Astrocyte (in vitro differentiated cells and primary cell): ENCODE results near the gene DPY30.

Experiments used
- EZH2 ChIP-seq: IDR thresholded peaks from 2 replicates; pipeline ENCODE4 v1.6.1; 2012; ENCODE audit warnings: mild to moderate bottlenecking, low read length, inconsistent platforms; ENCODE audit not compliant: insufficient read depth
- TF ChIP-seq, protein P1 (sequence below): IDR thresholded peaks from 2 replicates; pipeline ENCODE4 v1.5.1; 2011; ENCODE audit warnings: low read depth, mild to moderate bottlenecking, inconsistent platforms, low read length, moderate library complexity; ENCODE audit not compliant: insufficient read depth

DNA sequence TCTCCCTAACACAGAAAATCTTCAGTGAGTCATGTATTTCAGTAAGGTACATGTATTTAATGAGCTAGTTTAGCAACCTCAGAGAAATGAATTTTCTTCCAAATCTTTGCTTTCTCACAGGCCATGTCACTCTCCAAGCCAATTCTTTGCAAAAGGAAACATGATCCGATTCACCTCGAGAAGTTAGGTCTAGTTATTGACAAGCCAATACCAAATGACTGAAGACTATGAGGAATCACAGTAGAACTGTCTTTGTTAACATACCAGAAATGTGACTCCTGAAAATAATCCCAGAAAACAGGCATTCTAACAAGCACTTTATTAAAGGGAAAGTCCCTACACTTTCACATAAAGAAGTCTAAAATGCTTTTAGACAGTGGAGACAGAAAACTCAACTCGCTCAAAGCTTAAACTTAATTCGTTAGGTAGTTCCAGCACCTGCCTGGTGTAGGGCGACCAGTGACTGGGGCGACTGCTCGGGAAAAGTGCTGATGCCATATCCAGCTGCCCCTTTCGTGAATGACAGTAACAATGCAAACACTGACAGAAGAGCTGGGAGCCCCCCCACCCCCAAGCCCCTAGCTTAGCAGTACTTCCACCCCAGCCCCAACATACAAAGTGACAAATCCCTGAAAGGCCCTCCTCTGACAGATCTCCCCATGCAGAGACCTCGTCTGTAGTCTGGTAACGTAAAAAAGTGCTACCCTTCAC is 30.6 kb downstream of the DPY30 start:
- TF ChIP-seq, protein P1, sequence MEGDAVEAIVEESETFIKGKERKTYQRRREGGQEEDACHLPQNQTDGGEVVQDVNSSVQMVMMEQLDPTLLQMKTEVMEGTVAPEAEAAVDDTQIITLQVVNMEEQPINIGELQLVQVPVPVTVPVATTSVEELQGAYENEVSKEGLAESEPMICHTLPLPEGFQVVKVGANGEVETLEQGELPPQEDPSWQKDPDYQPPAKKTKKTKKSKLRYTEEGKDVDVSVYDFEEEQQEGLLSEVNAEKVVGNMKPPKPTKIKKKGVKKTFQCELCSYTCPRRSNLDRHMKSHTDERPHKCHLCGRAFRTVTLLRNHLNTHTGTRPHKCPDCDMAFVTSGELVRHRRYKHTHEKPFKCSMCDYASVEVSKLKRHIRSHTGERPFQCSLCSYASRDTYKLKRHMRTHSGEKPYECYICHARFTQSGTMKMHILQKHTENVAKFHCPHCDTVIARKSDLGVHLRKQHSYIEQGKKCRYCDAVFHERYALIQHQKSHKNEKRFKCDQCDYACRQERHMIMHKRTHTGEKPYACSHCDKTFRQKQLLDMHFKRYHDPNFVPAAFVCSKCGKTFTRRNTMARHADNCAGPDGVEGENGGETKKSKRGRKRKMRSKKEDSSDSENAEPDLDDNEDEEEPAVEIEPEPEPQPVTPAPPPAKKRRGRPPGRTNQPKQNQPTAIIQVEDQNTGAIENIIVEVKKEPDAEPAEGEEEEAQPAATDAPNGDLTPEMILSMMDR = no peak
- no peak for TF ChIP-seq EZH2
